OCI-LY1 (cell line): Measurements from ENCODE around the gene HAT1.

ENCODE experiments used
- H2AFZ ChIP-seq: fragments of 200-600 bp; sonication (generic), shearing (Covaris generic); 2 replicates; pipeline ENCODE4 v1.6.0; 2014; ENCODE audit warnings: antibody characterized with exemption, mild to moderate bottlenecking, low read length
- H3F3A ChIP-seq: fragments of 200-600 bp; sonication (generic), shearing (Covaris generic); 2 replicates; pipeline ENCODE4 v1.6.0; 2014; ENCODE audit warnings: mild to moderate bottlenecking, antibody characterized with exemption, low read length, moderate library complexity; ENCODE audit not compliant: insufficient read depth
- H3K27ac ChIP-seq: fragments of 200-600 bp; sonication (generic); 2 replicates; pipeline ENCODE4 v1.5.1; 2014; ENCODE audit warnings: low read length, mixed run types, mild to moderate bottlenecking, low read depth; ENCODE audit not compliant: poor library complexity, severe bottlenecking
- H3K27me3 ChIP-seq: fragments of 200-600 bp; sonication (generic); 2 replicates; pipeline ENCODE4 v1.6.0; 2014; ENCODE audit warnings: antibody characterized with exemption, mild to moderate bottlenecking, low read length, moderate library complexity; ENCODE audit not compliant: insufficient read depth
- H3K36me3 ChIP-seq: fragments of 200-600 bp; sonication (generic); 2 replicates; pipeline ENCODE4 v1.6.1; 2014; ENCODE audit warnings: mild to moderate bottlenecking, antibody characterized with exemption, low read length, moderate library complexity, mixed read lengths; ENCODE audit not compliant: insufficient read depth
- H3K4me1 ChIP-seq: fragments of 200-600 bp; sonication (generic); 2 replicates; pipeline ENCODE4 v1.5.1; 2014; ENCODE audit warnings: mild to moderate bottlenecking, low read length, moderate library complexity; ENCODE audit not compliant: insufficient read depth, severe bottlenecking
- H3K4me2 ChIP-seq: fragments of 200-600 bp; sonication (generic), shearing (Covaris generic); 2 replicates; pipeline ENCODE4 v1.6.1; 2014; ENCODE audit warnings: low read length
- H3K4me3 ChIP-seq: fragments of 200-600 bp; sonication (generic); 2 replicates; pipeline ENCODE4 v1.5.1; 2014; ENCODE audit warnings: low read length, low read depth, mild to moderate bottlenecking, mixed read lengths; ENCODE audit not compliant: poor library complexity, severe bottlenecking
- H3K79me2 ChIP-seq: fragments of 200-600 bp; shearing (Covaris generic); 2 replicates; pipeline ENCODE4 v1.6.1; 2016; ENCODE audit warnings: mixed run types, low read length, mixed read lengths; ENCODE audit not compliant: insufficient read depth
- H3K9ac ChIP-seq: fragments of 200-600 bp; sonication (generic), shearing (Covaris generic); 2 replicates; pipeline ENCODE4 v1.6.1; 2014; ENCODE audit warnings: mild to moderate bottlenecking, low read length, mixed read lengths
- H3K9me2 ChIP-seq: fragments of 200-600 bp; sonication (generic), shearing (Covaris generic); 2 replicates; pipeline ENCODE4 v1.6.1; 2014; ENCODE audit warnings: low read depth, mild to moderate bottlenecking, low read length, mixed read lengths
- H3K9me3 ChIP-seq: fragments of 200-600 bp; shearing (Covaris generic); 2 replicates; pipeline ENCODE4 v1.6.1; 2014; ENCODE audit warnings: low read length, mixed read lengths
- H4K20me1 ChIP-seq: fragments of 200-600 bp; sonication (generic), shearing (Covaris generic); 2 replicates; pipeline ENCODE4 v1.6.0; 2016; ENCODE audit warnings: mild to moderate bottlenecking, low read length; ENCODE audit not compliant: insufficient read depth
- CTCF ChIP-seq: fragments of 200-600 bp; sonication (generic), shearing (Covaris generic); IDR thresholded peaks from 2 replicates; pipeline ENCODE4 v1.5.1; 2017; ENCODE audit warnings: mild to moderate bottlenecking, antibody characterized with exemption, low read length, moderate library complexity, mixed read lengths
- EZH2 ChIP-seq: fragments of 200-600 bp; sonication (generic), shearing (Covaris generic); IDR thresholded peaks from 2 replicates; pipeline ENCODE4 v1.8.0; 2017; ENCODE audit warnings: borderline replicate concordance, mixed run types, mild to moderate bottlenecking, antibody characterized with exemption, low read length, moderate library complexity, mixed read lengths

HAT1 gene

GRCh38 chr2:171913517-171913916 lies 8.7 kb upstream of the HAT1 start:
- Histone ChIP-seq H3K4me3 (no peak overlapping the region), H3K27me3 (no peaks in the 10 kb centered on the region), H4K20me1 (no peaks in the 10 kb centered on the region), H3K79me2 (no peaks in the 10 kb centered on the region), H3K4me1 (no peaks in the 10 kb centered on the region), H3K9me3 (no peaks in the 10 kb centered on the region), H3F3A (no peaks in the 10 kb centered on the region), H3K27ac (no peak overlapping the region), H3K36me3 (no peaks in the 10 kb centered on the region), H2AFZ (no peak overlapping the region), H3K4me2 (no peak overlapping the region), H3K9me2 (no peaks in the 10 kb centered on the region), H3K9ac (no peak overlapping the region)
- TF ChIP-seq EZH2: no peak
- TF ChIP-seq CTCF: no peak

- no peaks in the 10 kb centered on the region for H3K9me2 ChIP-seq
- H3K9ac ChIP-seq: no peak overlapping the region
- peaks cover 23% of the 10 kb centered on the region for H3K4me1 ChIP-seq
Measured at GRCh38 chr2:171919453-171919852, 2.8 kb upstream of the HAT1 start.

GRCh38 chr2:171921970-171922229 lies 361 bp upstream of the HAT1 start:
- Histone ChIP-seq H3K4me1 (peaks cover 28% of the 10 kb centered on the region), H3K9me3 (no peaks in the 10 kb centered on the region), H2AFZ (peak overlapping the region; percentile 87; the same call in 1 of the 2 replicates), H3K27me3 (no peaks in the 10 kb centered on the region), H3K4me3 (peak overlapping the region; percentile 86), H3F3A (no peaks in the 10 kb centered on the region), H3K4me2 (peak overlapping the region; percentile 72), H3K9ac (peak overlapping the region; percentile 71), H4K20me1 (no peaks in the 10 kb centered on the region), H3K27ac (peak overlapping the region; percentile 51), H3K36me3 (peaks cover 16% of the 10 kb centered on the region), H3K79me2 (peaks cover 26% of the 10 kb centered on the region), H3K9me2 (no peaks in the 10 kb centered on the region)
- TF ChIP-seq CTCF: no peak
- no peak for TF ChIP-seq EZH2

More at GRCh38 chr2:171919453-171919852, 2.8 kb upstream of the HAT1 start:
- no peaks in the 10 kb centered on the region for H3K9me3 ChIP-seq
- no peak for TF ChIP-seq EZH2
- no peak for TF ChIP-seq CTCF
- H2AFZ ChIP-seq: no peak overlapping the region
- no peak overlapping the region for H3K27ac ChIP-seq
- H3K79me2 ChIP-seq: peaks cover 18% of the 10 kb centered on the region
- no peaks in the 10 kb centered on the region for H3K27me3 ChIP-seq
- no peaks in the 10 kb centered on the region for H4K20me1 ChIP-seq
- H3K36me3 ChIP-seq: no peaks in the 10 kb centered on the region
- no peak overlapping the region for H3K4me2 ChIP-seq
- H3F3A ChIP-seq: no peaks in the 10 kb centered on the region
- no peak overlapping the region for H3K4me3 ChIP-seq
